ENCODE measurements around the gene CRACR2A.

The CRACR2A gene

DNA sequence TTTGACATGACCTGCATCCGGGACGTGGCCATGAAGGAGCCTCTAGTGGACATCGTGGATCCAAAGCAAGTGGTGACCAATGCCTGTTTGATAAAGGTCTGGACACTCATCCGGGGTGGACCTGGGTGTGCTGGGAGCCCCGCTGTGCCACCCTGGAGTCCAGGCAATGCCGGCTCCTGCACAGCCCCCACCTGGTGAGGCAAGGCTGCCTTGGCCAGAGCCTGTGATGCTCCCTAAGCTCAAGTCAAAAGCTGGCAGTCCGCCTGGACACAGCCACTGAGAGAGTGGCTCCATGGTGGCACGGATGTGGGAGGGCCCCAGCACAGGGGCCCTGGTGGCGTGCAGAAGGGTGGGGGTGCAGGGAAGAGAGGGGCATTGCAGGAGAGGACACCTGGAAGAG is 176.0 kb downstream of the CRACR2A start:
- H3K4me3 Mint-ChIP-seq: no peak overlapping the region
- DNase-seq (no peak), ATAC-seq (no peak)
- no peaks in the 10 kb centered on the region for H3K27me3 Mint-ChIP-seq
- no peaks in the 10 kb centered on the region for H3K9me3 Mint-ChIP-seq
- no peak overlapping the region for H3K27ac Mint-ChIP-seq
- H3K4me1 Mint-ChIP-seq: no peaks in the 10 kb centered on the region

- ATAC-seq: no peak
- DNase-seq: no peak
- no peaks in the 10 kb centered on the region for H3K27me3 Mint-ChIP-seq
- no peaks in the 10 kb centered on the region for H3K4me1 Mint-ChIP-seq
- H3K4me3 Mint-ChIP-seq: no peak overlapping the region
- no peaks in the 10 kb centered on the region for H3K9me3 Mint-ChIP-seq
- no peak overlapping the region for H3K27ac Mint-ChIP-seq
These were observed 177.9 kb downstream of the CRACR2A start for GRCh38 chr12:3574986-3575385.

- Mint-ChIP-seq H3K4me3 (no peak overlapping the region), H3K9me3 (no peaks in the 10 kb centered on the region), H3K27ac (peak overlapping the region in 1 of 2 donors; percentile 21), H3K4me1 (no peaks in the 10 kb centered on the region), H3K27me3 (no peaks in the 10 kb centered on the region)
- ATAC-seq: no peak
- DNase-seq: no peak
These were observed 180.3 kb downstream of the CRACR2A start for GRCh38 chr12:3572560-3572959.

DNA sequence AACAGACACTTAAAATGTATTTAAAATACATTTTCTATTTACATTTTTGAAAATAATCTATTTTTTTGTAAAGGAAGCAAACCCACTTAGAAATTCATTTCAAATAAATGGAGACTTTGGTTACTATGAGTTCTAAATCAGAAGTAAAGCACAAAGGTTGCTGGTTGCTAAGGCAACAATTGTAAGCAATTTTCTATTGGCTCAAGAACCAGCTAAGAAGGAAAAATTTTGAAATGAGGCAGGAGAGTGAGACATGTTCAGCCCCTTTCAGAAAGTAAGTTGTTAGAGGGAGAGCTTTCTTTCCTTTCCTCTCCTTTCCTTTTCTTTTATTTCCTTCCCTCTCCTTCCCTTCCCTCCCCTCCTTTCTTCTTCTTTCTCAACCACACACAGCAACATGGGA is 181.2 kb downstream of the CRACR2A start:
- H3K9me3 Mint-ChIP-seq: no peaks in the 10 kb centered on the region
- no peaks in the 10 kb centered on the region for H3K4me1 Mint-ChIP-seq
- no peak overlapping the region for H3K4me3 Mint-ChIP-seq
- peak overlapping the region in 1 of 2 donors; percentile 6 for H3K27ac Mint-ChIP-seq
- DNase-seq: no peak
- no peaks in the 10 kb centered on the region for H3K27me3 Mint-ChIP-seq
- ATAC-seq: no peak

DNA sequence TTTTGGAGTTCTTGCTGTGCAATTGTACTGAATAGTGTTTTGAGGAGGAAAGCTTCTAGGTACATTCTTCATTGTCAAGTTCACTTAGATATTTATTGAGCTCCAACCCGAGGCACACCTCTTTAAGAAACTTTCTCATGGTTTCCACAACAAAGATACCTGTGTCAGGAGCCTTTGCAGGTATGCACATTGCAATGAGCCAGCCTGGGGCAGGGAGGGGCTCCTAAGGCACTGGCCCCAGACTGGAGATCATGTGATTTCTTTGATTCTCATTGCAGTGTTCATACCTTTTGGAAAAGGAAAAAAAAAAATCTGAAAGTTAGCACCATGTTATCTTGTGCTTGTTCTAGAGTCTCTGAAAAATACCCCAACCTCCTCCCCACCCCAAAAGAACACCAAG is 181.6 kb downstream of the CRACR2A start:
- H3K9me3 Mint-ChIP-seq: no peaks in the 10 kb centered on the region
- no peak for DNase-seq
- no peak for ATAC-seq
- H3K27me3 Mint-ChIP-seq: no peaks in the 10 kb centered on the region
- no peak overlapping the region for H3K4me3 Mint-ChIP-seq
- no peaks in the 10 kb centered on the region for H3K4me1 Mint-ChIP-seq
- H3K27ac Mint-ChIP-seq: no peak overlapping the region

DNA sequence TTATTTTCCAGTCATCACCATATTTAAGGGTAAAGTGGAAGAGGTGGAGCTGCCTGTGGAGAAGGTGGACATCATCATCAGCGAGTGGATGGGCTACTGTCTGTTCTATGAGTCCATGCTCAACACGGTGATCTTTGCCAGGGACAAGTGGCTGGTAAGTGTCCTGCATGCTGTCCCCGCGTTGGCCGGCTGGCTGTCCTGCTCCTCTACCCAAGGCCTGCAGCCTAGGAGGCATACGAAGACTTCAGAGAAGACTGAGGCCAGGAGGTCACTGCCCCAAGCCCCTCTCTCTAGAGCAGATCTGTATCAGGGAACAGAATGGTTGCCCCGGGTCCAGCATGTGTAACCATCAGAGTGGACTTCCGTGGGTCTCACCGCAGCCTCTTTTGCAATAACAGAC is 184.2 kb downstream of the CRACR2A start:
- no peaks in the 10 kb centered on the region for H3K9me3 Mint-ChIP-seq
- DNase-seq (no peak), ATAC-seq (no peak)
- H3K27ac Mint-ChIP-seq: no peak overlapping the region
- no peaks in the 10 kb centered on the region for H3K4me1 Mint-ChIP-seq
- H3K27me3 Mint-ChIP-seq: no peaks in the 10 kb centered on the region
- no peak overlapping the region for H3K4me3 Mint-ChIP-seq

- DNase-seq (no peak), ATAC-seq (no peak)
- Mint-ChIP-seq H3K27me3 (no peaks in the 10 kb centered on the region), H3K9me3 (no peaks in the 10 kb centered on the region), H3K27ac (no peak overlapping the region), H3K4me1 (no peaks in the 10 kb centered on the region), H3K4me3 (no peak overlapping the region)
These were observed 186.9 kb downstream of the CRACR2A start for GRCh38 chr12:3565985-3566384.

Data from stimulated activated naive CD8-positive, alpha-beta T cell treated with anti-CD3 and anti-CD28 coated beads, Interleukin-15, amount 100 ng/mL, for 72 hours (primary cell).